Endothelial cell (in vitro differentiated cells): Measurements from ENCODE around the gene ARHGEF26. TPM values are rescaled to one million over a fixed set of nuclear protein-coding genes. Genes with fewer than 3 reads are reported as not detected.

Experiments
- DNase-seq: peaks from one replicate; pipeline ENCODE4 v3.0.0; 2021; ENCODE audit warnings: low spot score
- H3K27ac Mint-ChIP-seq: one replicate; pipeline ENCODE4 v1.8.0; 2021; ENCODE audit warnings: mixed read lengths, inconsistent platforms; ENCODE audit not compliant: unreplicated experiment
- H3K27me3 Mint-ChIP-seq: one replicate; pipeline ENCODE4 v1.8.0; 2021; ENCODE audit warnings: mild to moderate bottlenecking, moderate library complexity, mixed read lengths, inconsistent platforms; ENCODE audit not compliant: unreplicated experiment
- H3K36me3 Mint-ChIP-seq: one replicate; pipeline ENCODE4 v1.8.0; 2021; ENCODE audit warnings: mild to moderate bottlenecking, low read depth, mixed read lengths, inconsistent platforms; ENCODE audit not compliant: unreplicated experiment
- H3K4me1 Mint-ChIP-seq: one replicate; pipeline ENCODE4 v1.8.0; 2021; ENCODE audit warnings: mild to moderate bottlenecking, mixed read lengths, inconsistent platforms; ENCODE audit not compliant: unreplicated experiment
- H3K4me3 Mint-ChIP-seq: one replicate; pipeline ENCODE4 v1.8.0; 2021; ENCODE audit warnings: mild to moderate bottlenecking, mixed read lengths, inconsistent platforms; ENCODE audit not compliant: unreplicated experiment
- H3K9me3 Mint-ChIP-seq: one replicate; pipeline ENCODE4 v1.8.0; 2021; ENCODE audit warnings: mixed read lengths, inconsistent platforms; ENCODE audit not compliant: unreplicated experiment
- total RNA-seq: library from RNA; stranded (reverse); fragmentation: NEBNext Ultra II Directional; extraction: Animal tissue kit (Norgen Biotek cat#: 25700); gene quantifications from one replicate; pipeline ENCODE4 v1.2.1, GENCODE V29; 2021; ENCODE audit not compliant: unreplicated experiment
- TF ChIP-seq, protein P1 (sequence below): fragments of 200-600 bp; sonication (generic); IDR thresholded peaks from one replicate; pipeline ENCODE4 v1.5.0; 2021; ENCODE audit warnings: antibody characterized with exemption; ENCODE audit not compliant: unreplicated experiment

ARHGEF26 gene
- total RNA-seq, 1 donor from 2014 or later = 22.9 TPM

DNA sequence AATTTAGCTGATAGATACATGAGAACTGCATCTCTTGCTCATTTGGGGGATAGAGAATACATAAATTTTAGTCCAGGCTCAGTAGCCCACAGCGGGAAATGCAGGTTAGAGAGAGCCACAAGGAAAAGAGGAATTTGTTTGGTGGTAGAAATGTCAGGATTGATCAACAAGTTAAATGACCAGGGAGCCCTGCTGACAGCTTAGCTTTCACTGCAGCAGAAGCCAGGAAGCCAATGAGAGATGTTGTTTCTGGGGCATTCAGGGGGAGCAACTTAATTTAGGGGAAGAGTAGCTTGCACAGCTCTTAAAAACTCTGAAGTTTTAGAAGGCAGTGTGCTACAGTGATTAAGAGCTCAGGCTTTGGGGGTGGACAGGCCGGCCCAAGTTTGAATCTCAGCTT lies 22.7 kb downstream of the ARHGEF26 start:
- no peak for DNase-seq
- no peak overlapping the region for H3K4me3 Mint-ChIP-seq
- TF ChIP-seq, protein P1, sequence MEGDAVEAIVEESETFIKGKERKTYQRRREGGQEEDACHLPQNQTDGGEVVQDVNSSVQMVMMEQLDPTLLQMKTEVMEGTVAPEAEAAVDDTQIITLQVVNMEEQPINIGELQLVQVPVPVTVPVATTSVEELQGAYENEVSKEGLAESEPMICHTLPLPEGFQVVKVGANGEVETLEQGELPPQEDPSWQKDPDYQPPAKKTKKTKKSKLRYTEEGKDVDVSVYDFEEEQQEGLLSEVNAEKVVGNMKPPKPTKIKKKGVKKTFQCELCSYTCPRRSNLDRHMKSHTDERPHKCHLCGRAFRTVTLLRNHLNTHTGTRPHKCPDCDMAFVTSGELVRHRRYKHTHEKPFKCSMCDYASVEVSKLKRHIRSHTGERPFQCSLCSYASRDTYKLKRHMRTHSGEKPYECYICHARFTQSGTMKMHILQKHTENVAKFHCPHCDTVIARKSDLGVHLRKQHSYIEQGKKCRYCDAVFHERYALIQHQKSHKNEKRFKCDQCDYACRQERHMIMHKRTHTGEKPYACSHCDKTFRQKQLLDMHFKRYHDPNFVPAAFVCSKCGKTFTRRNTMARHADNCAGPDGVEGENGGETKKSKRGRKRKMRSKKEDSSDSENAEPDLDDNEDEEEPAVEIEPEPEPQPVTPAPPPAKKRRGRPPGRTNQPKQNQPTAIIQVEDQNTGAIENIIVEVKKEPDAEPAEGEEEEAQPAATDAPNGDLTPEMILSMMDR = no peak

GRCh38 chr3:154144825-154145465 lies 23.8 kb downstream of the ARHGEF26 start:
- no peak for DNase-seq
- TF ChIP-seq, protein P1 = no peak
- Mint-ChIP-seq H3K4me1 (peaks cover 16% of the 10 kb centered on the region), H3K27me3 (no peaks in the 10 kb centered on the region), H3K36me3 (no peaks in the 10 kb centered on the region), H3K9me3 (no peaks in the 10 kb centered on the region), H3K4me3 (no peak overlapping the region), H3K27ac (no peak overlapping the region)

More for the DNA sequence above, 22.7 kb downstream of the ARHGEF26 start:
- H3K36me3 Mint-ChIP-seq = no peaks in the 10 kb centered on the region
- peaks cover 16% of the 10 kb centered on the region for H3K4me1 Mint-ChIP-seq
- H3K9me3 Mint-ChIP-seq = no peaks in the 10 kb centered on the region
- no peaks in the 10 kb centered on the region for H3K27me3 Mint-ChIP-seq
- no peak overlapping the region for H3K27ac Mint-ChIP-seq

DNA sequence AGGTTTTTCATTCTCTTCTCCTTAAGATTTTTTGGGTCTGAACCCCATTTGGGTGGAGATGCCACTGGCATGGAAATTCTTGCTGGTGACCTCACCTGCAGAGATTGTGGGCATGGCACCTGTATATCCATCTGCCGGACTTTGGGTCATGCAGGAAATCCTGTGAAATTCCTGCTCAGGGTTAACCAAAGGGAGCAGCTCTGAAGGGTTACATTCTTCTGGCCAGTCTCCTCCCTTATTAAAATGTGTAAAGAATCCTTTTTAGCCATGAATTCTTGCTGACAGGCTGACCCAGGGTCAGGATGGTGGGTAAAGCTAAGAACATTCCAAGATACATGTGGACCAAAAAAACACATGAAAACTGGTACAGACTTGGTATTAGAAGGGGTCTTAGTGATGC lies 27.4 kb downstream of the ARHGEF26 start:
- no peaks in the 10 kb centered on the region for H3K36me3 Mint-ChIP-seq
- H3K4me1 Mint-ChIP-seq = peaks cover 16% of the 10 kb centered on the region
- H3K9me3 Mint-ChIP-seq = no peaks in the 10 kb centered on the region
- no peak for DNase-seq
- H3K27ac Mint-ChIP-seq = peak overlapping the region; percentile 68
- no peak overlapping the region for H3K4me3 Mint-ChIP-seq
- H3K27me3 Mint-ChIP-seq = no peaks in the 10 kb centered on the region
- TF ChIP-seq, protein P1 = no peak

DNA sequence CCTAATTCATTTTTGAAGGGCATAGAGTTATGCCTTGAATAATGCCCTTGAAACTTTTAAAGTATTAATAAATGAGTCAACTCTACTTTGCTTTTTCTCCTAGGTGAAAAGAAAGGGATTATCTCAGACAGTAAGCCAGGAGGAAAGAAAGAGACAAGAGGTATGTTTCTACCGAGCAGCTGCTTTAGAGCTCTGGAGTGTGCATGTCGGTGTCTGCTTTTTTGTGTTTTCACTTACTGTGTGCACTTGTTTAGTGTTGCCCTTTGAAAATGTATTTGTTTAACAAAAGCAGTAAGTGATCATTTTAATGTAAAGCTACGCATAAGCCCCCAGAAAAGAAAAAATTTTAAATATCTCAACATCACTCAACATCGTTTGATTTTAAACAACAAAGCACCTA lies 28.1 kb downstream of the ARHGEF26 start:
- Mint-ChIP-seq H3K4me3 (no peak overlapping the region), H3K27ac (no peak overlapping the region), H3K27me3 (no peaks in the 10 kb centered on the region), H3K9me3 (no peaks in the 10 kb centered on the region), H3K4me1 (peaks cover 10% of the 10 kb centered on the region), H3K36me3 (no peaks in the 10 kb centered on the region)
- no peak for DNase-seq
- TF ChIP-seq, protein P1 = no peak

GRCh38 chr3:154151969-154152368 lies 30.8 kb downstream of the ARHGEF26 start:
- no peaks in the 10 kb centered on the region for H3K27me3 Mint-ChIP-seq
- TF ChIP-seq, protein P1 = no peak
- no peak for DNase-seq
- no peaks in the 10 kb centered on the region for H3K36me3 Mint-ChIP-seq
- no peaks in the 10 kb centered on the region for H3K9me3 Mint-ChIP-seq
- no peak overlapping the region for H3K4me3 Mint-ChIP-seq
- no peak overlapping the region for H3K27ac Mint-ChIP-seq
- H3K4me1 Mint-ChIP-seq = peaks cover 10% of the 10 kb centered on the region
